NCI-H524 treated with DMSO at 0.1 percent for 48 hours (cell line): ENCODE data around the gene PLAGL1.

ENCODE experiments used
- DNase-seq: peaks from one replicate; lab custom pipeline; 2025; lab: John Stamatoyannopoulos, UW

Gene PLAGL1

GRCh38 chr6:144008846-144009245 lies 787 bp upstream of the PLAGL1 start:
- no peak for DNase-seq

- DNase-seq: no peak
Observed at GRCh38 chr6:144007478-144008119, 460 bp downstream of the PLAGL1 start.

DNA sequence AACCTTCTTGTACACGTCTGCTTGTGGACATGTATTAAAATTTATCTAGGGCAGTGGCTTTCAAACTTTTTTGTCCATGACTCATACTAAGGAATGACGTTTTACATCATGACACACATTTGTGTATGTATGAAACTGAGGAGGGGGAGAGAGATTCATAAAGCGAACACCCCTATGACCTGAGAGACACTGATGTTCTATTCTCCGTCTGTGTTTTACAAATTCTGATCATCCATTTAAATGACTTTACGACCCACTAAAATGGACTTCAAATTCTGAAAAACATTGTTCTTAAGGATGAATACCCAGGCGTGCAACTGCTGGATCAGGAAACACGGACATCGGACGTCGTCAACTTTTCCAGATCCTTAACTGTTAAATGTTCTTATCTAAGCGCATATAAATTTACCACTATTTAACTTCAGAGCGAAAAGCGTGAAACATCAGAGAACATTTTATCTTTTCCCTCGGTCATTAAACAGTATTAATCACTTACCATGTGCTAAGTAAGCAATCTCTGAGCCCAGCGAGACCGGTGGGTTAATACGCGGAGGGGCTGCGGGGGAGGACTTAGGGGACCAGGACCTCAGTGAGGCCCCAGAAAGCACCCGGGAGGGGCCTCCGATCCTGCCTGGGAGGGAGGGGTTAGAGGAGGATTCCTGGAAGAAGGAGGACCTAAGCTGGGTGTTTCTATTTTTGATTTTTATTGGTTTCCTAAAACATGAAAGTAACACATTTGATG lies 1.2 kb downstream of the PLAGL1 start:
- DNase-seq: no peak

DNA sequence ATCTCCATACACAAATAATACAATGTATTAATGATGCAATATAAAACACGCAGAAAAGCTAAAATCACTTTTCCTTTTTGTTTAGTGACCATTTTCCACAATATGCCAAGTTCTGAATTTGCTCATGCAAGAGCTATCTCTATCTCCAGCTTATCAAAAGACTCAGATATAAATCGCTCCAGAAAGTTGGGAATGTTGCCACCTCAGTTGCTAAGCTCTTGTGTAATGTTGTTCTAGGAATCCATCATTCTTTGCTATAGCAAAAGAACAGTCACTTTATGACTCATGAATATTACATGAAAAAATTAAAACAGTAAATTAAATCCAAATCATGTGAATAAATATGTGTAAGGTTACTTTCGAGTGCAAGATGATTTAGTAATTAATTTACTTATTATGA lies 8.7 kb downstream of the PLAGL1 start:
- DNase-seq: no peak

GRCh38 chr6:143998686-143999085 lies 9.4 kb downstream of the PLAGL1 start:
- DNase-seq: peak; percentile 68

DNA sequence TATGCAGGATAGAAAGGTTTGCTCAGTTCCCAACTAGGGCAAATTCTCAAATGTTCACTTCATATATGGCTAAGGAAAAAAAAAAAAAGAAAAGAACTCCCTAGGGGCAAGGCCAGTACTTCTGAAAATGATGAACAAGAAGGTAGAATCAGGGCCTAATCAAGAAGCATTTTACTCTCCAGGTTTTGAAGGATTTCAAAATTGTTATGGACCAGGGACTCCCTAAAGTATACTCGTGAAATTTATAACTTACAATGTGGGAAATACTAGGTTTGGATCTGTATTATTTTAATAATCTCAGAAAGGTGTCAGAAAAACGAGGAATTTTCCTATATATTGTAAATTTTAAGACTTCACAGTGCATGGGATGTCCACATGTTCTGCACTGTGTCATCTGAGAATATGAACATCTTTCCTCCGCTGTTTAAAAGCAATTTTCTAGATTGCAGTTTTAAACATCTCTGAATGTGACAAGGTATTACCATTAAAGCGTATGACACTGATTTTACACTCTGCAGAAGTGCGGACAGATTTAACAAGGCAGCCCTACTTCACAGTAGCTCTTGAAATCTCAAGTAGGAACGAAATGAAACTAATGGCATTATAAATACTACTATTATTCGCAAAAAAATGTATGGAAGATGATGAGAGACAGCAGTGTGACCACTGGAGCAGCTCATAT lies 14.0 kb downstream of the PLAGL1 start:
- DNase-seq: no peak

GRCh38 chr6:143992285-143992684 lies 15.8 kb downstream of the PLAGL1 start:
- DNase-seq: no peak

- DNase-seq: no peak
Observed at GRCh38 chr6:143986463-143987065, 21.5 kb downstream of the PLAGL1 start.

- no peak for DNase-seq
Observed at GRCh38 chr6:143984666-143985065, 23.4 kb downstream of the PLAGL1 start.

DNA sequence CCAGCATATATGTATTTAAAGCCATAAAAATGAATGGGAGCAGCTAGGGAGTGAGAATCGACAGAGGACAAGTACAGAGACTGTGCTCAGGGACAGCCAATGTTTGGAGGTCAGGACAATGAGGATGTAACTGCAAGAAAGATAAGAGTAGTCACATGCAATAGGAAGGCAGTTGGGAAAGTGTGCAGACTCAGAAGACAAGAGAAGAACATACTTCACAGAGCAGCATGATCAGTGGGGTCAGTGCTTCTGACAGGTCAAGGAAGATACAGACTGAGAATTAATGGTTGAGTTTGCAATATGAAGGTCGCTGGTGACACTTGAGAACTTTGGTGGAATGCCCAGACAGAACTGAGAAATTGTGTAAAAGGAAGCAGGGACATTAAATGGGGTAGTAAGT lies 25.1 kb downstream of the PLAGL1 start:
- DNase-seq: no peak

DNA sequence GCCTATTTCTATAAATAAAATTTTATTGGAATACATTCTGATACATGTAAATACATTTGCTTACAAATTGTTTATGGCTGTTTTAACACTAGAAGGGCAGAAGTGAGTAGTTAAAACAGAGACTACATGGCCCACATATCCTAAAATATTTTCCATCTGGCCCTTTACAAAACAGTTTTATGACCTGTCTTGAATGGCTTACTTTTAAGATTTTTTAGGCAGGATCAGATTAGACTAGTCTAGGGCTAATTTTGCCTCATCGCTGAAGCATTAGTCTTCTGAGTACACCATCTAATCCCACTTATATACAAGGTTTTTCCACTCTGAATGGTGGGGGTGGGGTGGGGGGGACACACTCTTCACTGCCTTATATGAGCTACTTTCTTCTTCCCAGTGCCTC lies 27.1 kb downstream of the PLAGL1 start:
- DNase-seq: no peak

DNA sequence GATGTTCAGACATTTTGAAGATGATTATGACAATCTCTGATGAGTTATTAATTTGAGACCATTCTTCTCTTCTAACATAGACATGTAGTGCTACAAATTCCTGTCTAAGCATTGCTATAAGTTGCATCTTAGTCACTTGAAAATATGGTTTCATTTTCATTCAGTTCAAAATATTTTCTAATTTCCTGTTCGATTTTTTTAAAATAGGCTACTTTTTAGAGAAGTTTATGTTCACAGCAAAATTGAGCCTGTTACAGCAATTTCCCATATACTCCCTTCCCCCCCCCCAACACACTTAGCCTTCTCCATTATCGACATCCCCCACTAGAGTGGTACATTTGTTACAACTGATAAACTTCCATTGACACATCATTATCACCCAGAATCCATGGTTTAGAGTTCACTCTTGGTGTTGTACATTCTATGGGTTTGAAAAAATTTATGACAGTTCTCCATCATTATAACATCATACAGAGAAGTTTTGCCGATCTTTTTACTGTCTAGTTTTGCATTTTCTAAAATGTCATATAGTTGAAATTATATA lies 31.2 kb downstream of the PLAGL1 start:
- no peak for DNase-seq

- no peak for DNase-seq
Observed at GRCh38 chr6:143974089-143974488, 34.0 kb downstream of the PLAGL1 start.

- DNase-seq: no peak
Observed at GRCh38 chr6:143973097-143973966, 34.7 kb downstream of the PLAGL1 start.

DNA sequence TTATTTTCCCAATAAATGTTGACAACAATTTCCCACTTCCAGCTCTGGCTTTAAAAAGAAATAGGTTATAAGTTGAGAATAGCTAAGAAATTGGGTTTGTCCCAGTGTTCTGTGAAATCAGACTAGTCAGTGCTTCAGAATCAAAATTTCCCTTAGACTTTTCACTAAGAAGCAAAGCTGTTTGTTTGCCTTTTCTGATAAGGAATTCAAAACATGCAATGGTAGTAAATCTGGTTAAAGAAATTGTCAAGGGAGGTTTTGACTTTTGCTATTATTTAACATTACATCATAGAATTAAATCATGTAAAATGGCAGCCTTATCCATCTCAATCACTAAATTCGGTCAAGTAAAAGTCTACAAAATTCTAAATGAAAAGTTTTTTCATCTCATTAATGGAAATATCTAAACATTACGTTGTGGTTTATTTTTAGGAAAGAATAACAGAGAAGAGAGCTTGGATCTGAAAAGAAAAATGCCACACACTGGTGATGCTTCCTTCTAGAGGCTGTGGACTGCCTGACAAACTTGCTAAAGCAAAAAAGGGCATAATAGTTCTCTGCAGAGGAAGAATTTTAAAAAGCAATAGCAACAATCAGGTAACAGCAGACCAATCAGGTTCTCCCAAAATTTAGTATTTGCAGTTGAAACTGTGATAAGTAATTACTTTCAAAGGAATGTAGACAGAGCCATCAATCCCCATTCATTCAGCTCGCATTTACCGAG lies 36.4 kb downstream of the PLAGL1 start:
- DNase-seq: no peak

GRCh38 chr6:143970456-143971218 lies 37.4 kb downstream of the PLAGL1 start:
- no peak for DNase-seq

DNA sequence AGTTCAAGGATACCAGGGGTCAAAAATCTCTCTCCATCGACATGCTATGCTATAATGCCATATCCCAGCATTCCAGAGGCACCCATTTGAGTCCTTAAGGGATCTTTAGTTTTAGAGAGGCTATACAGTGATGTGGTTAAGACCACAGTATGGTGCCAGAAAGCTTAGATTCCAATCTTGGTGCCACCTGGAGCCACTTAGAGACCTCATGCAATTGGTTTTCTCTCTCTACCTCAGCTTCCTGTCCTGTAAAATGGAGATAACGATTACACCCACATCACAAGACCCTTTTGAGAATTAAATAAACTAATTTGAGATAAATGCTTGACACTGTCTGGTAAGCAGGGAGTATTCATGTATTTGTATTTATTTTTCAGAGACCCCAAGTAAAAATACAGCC lies 39.0 kb downstream of the PLAGL1 start:
- no peak for DNase-seq

DNA sequence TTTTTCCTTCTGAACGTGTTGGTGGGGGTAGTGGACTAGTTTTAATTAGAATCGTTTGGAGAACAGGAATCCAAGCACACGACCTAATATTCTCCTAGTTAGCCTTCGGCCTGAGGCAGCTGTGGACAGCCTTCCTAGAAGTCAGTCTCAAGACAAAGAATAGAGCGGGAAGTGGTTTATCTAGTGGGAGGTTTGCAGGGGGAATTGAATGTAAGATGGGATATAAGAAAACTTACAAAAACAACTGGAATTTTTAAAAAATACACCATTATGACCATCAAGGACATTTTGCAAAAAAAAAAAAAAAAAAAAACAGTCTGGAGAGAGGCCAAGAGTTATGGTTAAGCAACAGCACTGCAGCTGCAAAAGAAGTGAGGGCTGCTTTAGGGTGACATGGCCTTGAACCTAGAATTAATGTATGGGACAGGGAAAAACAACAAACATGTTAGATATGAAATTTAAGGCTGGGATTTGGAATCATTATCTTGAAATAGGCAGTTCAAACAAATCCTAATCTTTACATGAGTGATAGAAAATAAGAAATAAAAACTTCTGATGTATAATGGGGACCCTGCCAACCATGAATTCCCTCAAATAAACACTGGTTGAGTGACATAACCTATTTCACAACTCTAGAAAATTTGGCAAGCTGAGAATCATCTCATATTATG lies 40.2 kb downstream of the PLAGL1 start:
- DNase-seq: no peak

DNA sequence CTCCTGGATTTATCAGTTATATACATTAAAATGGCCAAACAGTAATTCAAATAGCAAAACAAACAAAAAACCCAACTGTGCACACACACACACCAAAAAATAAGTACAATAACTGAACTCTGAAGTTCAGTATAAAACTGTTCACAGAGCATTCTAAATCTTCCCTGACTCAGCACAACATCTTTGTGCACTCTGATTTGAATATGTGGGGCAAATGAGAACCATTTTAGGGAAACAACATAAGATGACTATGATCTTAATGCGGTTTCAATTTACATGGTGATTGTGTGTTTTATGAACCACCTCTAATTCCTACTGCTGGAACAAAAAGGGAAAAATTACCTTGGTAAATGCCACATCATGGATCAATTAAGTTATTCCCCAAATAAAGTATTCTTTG lies 41.7 kb downstream of the PLAGL1 start:
- no peak for DNase-seq
